Calu3 (cell line): ENCODE results near the gene ATP2A1. TPM values are rescaled to one million over a fixed set of nuclear protein-coding genes. Genes with fewer than 3 reads are reported as not detected.

Source experiments
- BruUV-seq: library from RNA; stranded (reverse); fragments of 400-500 nt; replicated peaks from 2 replicates; lab custom pipeline; 2021; lab: Mats Ljungman, UMichigan
- CTCF ChIA-PET: fragments of 300-600 bp; sonication (Branson Sonifier 250); formaldehyde crosslinking; loops from one replicate; lab custom pipeline; 2022; ENCODE audit warnings: antibody characterized with exemption; lab: Charles Lee
- DNase-seq: peaks from one replicate; pipeline ENCODE4 v3.0.0; 2022
- H3K27ac Mint-ChIP-seq: one replicate; pipeline ENCODE4 v1.8.0; 2022; ENCODE audit warnings: mixed read lengths; ENCODE audit not compliant: unreplicated experiment
- H3K27me3 Mint-ChIP-seq: one replicate; pipeline ENCODE4 v1.8.0; 2022; ENCODE audit warnings: mixed read lengths; ENCODE audit not compliant: unreplicated experiment
- H3K36me3 Mint-ChIP-seq: one replicate; pipeline ENCODE4 v1.8.0; 2022; ENCODE audit warnings: mild to moderate bottlenecking, moderate library complexity, mixed read lengths; ENCODE audit not compliant: insufficient read depth, unreplicated experiment
- H3K4me1 Mint-ChIP-seq: one replicate; pipeline ENCODE4 v1.8.0; 2022; ENCODE audit warnings: mild to moderate bottlenecking, low read depth, mixed read lengths; ENCODE audit not compliant: unreplicated experiment
- H3K4me3 Mint-ChIP-seq: one replicate; pipeline ENCODE4 v1.8.0; 2022; ENCODE audit warnings: mild to moderate bottlenecking, low read depth, moderate library complexity, mixed read lengths; ENCODE audit not compliant: unreplicated experiment
- H3K9me3 Mint-ChIP-seq: one replicate; pipeline ENCODE4 v1.8.0; 2022; ENCODE audit warnings: low read depth, mixed read lengths; ENCODE audit not compliant: unreplicated experiment
- CTCF ChIP-seq: fragments of 200-600 bp; IDR thresholded peaks from one replicate; pipeline ENCODE4 v1.8.0; 2022; ENCODE audit warnings: antibody characterized with exemption; ENCODE audit not compliant: unreplicated experiment
- intact Hi-C: fragments of 100-400 bp; cut with micrococcal nuclease; formaldehyde crosslinking; loops from one replicate; pipeline ENCODE4 v1.10.0; 2022; ENCODE audit not compliant: unreplicated experiment
- total RNA-seq: library from RNA; stranded (reverse); gene quantifications from 2 replicates; pipeline ENCODE4 v1.2.3, GENCODE V29; 2022

Gene ATP2A1
- total RNA-seq, 1 experiment from 2014 or later: 5.7 TPM

- intact Hi-C loops: no loop called here
- no peak for TF ChIP-seq CTCF
- BruUV-seq: no TSS peak
- CTCF ChIA-PET: interaction anchor here (0.5 to 0.9 kb wide), 2 partner anchors 12 to 966 kb away, joined by 3 to 4 read pairs; partner anchors contain the start of gene SEZ6L2
- Mint-ChIP-seq H3K27me3 (peaks cover 43% of the 10 kb centered on the region), H3K4me1 (no peaks in the 10 kb centered on the region), H3K36me3 (peaks cover 4% of the 10 kb centered on the region), H3K4me3 (no peak overlapping the region), H3K27ac (no peak overlapping the region), H3K9me3 (no peaks in the 10 kb centered on the region)
- DNase-seq: no peak
Measured at GRCh38 chr16:28933171-28933570, 54.9 kb downstream of the ATP2A1 start.

DNA sequence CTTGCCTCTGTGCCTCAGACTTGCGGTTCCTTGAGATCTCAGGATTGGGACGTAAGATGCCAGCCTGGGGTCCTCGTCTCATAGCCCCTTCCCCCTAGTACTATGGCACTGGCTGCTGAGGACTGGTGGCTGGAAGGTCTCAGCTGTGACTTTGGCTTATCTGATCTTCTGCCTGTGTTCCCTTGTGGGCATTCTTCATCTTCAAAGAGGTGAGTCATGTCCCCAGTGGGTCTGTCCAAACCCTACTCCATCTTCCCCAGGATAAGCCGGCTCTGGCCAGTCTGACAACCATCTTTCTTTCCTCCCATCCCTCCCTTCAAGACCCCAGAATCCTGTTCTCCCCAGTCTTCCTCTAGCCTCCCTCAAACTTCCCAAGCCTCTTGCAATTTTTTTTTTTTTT is 57.1 kb downstream of the ATP2A1 start:
- no peaks in the 10 kb centered on the region for H3K9me3 Mint-ChIP-seq
- intact Hi-C loops: no loop called here
- CTCF ChIA-PET: interaction anchor here (0.7 kb wide), 1 partner anchor 11 kb away, joined by 3 read pairs; no protein-coding TSS in a partner anchor

DNA sequence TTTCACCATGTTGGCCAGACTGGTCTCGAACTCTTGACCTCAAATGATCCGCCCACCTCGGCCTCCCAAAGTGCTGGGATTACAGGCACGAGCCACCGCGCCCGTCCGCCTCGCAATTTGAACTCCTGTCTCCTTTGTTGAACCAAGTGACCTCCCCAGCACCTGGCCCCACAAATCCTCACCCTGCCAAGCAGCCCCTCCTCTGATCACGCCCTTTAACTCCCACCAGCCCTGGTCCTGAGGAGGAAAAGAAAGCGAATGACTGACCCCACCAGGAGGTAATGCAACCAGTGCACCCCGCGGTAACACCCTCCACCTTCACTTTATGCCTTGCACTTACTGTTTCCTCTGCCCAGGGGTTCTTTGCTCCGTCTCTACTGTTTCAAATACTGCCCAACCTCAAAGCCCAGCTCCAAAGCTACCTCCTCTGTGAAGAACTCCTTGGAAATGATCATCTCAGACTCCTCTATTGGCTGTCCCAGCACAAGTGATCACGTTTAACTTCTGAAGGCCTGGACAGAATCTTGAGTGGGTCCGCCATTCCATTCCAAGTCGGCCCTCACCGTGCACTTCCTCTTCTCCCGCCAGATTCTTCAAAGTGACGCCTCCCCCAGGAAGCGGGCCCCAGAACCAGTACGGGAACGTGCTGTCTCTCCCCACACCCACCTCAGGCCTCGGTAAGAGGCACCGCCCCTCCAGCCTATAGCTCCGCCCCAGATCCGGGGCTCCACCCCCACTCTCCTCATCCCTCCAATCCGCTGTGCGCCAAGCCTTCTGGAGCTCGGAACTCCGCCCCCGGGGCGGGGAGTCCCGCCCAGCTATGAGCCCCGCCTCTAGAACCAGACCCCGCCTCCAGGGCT is 57.9 kb downstream of the ATP2A1 start:
- H3K27me3 Mint-ChIP-seq: peaks cover 55% of the 10 kb centered on the region
- no TSS peak for BruUV-seq
- no peaks in the 10 kb centered on the region for H3K9me3 Mint-ChIP-seq
- intact Hi-C loops: no loop called here
- no peak for TF ChIP-seq CTCF
- H3K27ac Mint-ChIP-seq: no peak overlapping the region
- H3K4me1 Mint-ChIP-seq: no peaks in the 10 kb centered on the region
- peaks cover 4% of the 10 kb centered on the region for H3K36me3 Mint-ChIP-seq
- DNase-seq: peak; percentile 45
- H3K4me3 Mint-ChIP-seq: no peak overlapping the region
- CTCF ChIA-PET: no interaction called here

More for the DNA sequence above, 57.1 kb downstream of the ATP2A1 start:
- no peak for DNase-seq
- Mint-ChIP-seq H3K4me3 (no peak overlapping the region), H3K4me1 (no peaks in the 10 kb centered on the region), H3K36me3 (peaks cover 4% of the 10 kb centered on the region), H3K27ac (no peak overlapping the region), H3K27me3 (peaks cover 55% of the 10 kb centered on the region)
- no TSS peak for BruUV-seq
- TF ChIP-seq CTCF: no peak

GRCh38 chr16:28936784-28937155 is 58.5 kb downstream of the ATP2A1 start:
- H3K27me3 Mint-ChIP-seq: peaks cover 55% of the 10 kb centered on the region
- DNase-seq: no peak
- CTCF ChIA-PET: no interaction called here
- no peaks in the 10 kb centered on the region for H3K9me3 Mint-ChIP-seq
- no TSS peak for BruUV-seq
- peaks cover 4% of the 10 kb centered on the region for H3K36me3 Mint-ChIP-seq
- no peaks in the 10 kb centered on the region for H3K4me1 Mint-ChIP-seq
- no peak overlapping the region for H3K4me3 Mint-ChIP-seq
- no peak overlapping the region for H3K27ac Mint-ChIP-seq
- TF ChIP-seq CTCF: no peak
- intact Hi-C loops: no loop called here
